Measurements from ENCODE around the gene SLC27A6. TPM values are rescaled to one million over a fixed set of nuclear protein-coding genes. Genes with fewer than 3 reads are reported as not detected.
"Not testable (repeated sequence)": the region's sequence is repeated elsewhere in the genome, so short reads cannot be mapped to it uniquely, and the experiment has no call there.

SLC27A6 gene
- total RNA-seq, 1 experiment from 2014 or later, result 0.26 TPM

DNA sequence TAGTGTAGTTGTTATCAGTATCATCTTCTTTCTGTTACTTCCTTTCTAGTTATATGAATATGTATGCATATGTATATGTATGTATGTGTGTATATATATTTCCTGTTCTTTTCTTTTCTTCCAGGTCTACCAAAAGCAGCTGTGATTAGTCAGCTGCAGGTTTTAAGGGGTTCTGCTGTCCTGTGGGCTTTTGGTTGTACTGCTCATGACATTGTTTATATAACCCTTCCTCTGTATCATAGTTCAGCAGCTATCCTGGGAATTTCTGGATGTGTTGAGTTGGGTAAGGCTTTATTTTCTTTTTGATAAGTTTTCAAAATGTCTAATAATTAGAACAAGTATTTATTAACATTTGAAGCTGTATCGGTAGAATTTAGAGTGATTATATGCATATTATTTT, 23.2 kb downstream of the SLC27A6 start:
- no peak for DNase-seq (ENCODE audit: low read depth)

DNA sequence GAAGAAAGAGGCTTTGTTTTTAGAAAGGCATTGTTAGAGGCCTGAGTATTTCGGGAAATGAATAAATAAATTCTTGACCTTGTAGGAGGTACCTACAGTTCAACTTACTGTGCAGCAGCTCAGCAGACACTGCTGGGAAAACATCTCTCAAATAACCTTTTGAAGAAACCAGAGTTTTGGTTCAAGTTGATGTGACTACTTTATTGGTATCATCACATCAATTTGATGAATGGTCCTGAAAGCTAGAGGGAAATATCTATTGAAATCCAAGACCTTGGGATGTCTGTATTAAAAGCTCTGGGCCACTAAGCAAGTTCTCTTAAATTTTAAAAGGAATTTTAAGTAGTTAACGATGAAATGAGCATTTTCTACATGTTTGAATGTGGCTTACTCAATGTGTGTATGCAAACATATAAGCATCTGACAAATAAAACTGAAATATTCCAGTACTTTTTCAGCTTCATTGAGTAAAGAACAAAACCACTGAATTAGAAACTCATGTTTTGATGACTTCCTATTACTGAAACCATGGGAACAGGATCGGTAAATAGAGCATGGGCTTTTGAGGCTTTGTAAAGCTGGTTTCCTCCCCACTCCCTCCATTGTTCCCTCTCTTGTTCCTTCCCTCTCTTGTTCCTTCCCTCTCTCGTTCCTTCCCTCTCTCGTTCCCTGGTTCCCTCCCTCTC, 36.7 kb downstream of the SLC27A6 start:
- no peak for DNase-seq (ENCODE audit: low read depth)

DNA sequence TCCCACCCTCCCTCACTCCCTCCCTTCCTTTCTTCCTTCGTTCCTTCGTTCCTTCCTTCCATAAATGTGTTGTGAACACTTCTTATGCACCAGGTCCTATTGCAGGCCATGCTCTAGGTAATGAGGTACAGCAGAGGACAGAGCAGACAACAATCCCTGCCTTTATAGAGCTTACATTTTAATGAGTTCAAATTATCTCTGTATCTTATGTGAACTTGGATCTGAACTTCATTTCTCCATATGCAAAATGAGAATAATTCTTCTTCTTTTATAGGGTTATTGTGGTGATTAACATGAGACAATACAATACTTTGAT, 37.2 kb downstream of the SLC27A6 start:
- no peak for DNase-seq (ENCODE audit: low read depth)

- DNase-seq (ENCODE audit: low read depth), result peak; percentile 25
Observed at GRCh38 chr5:129003232-129003631, 37.9 kb downstream of the SLC27A6 start.

- no peak for DNase-seq (ENCODE audit: low read depth)
Observed at GRCh38 chr5:129014185-129014584, 48.9 kb downstream of the SLC27A6 start.

GRCh38 chr5:129018837-129019236, 53.5 kb downstream of the SLC27A6 start:
- no peak for DNase-seq (ENCODE audit: low read depth)

GRCh38 chr5:129019401-129019908, 54.2 kb downstream of the SLC27A6 start:
- no peak for DNase-seq (ENCODE audit: low read depth)

- DNase-seq (ENCODE audit: low read depth), result no peak
Observed at GRCh38 chr5:129020683-129021082, 55.4 kb downstream of the SLC27A6 start.

GRCh38 chr5:129021744-129022143, 56.5 kb downstream of the SLC27A6 start:
- no peak for DNase-seq (ENCODE audit: low read depth)

DNA sequence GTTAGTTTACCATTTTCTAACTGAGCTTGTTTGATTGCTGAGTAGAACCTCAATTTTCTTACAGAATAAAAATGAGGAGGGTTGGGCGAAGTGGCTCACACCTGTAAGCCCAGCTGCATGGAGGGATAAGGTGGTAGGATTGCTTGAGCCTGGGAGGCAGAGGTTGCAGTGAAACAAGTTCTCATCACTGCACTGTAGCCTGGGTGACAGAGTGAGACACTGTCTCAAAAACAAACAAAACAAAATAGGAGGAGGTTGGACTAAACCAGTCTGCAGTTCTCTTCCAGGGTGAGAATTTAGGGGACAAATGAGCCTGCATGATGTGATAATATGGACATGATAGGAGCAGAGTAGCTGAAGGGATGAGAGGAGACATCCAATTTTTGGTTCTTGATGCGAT, 57.3 kb downstream of the SLC27A6 start:
- DNase-seq (ENCODE audit: low read depth), result no peak

DNA sequence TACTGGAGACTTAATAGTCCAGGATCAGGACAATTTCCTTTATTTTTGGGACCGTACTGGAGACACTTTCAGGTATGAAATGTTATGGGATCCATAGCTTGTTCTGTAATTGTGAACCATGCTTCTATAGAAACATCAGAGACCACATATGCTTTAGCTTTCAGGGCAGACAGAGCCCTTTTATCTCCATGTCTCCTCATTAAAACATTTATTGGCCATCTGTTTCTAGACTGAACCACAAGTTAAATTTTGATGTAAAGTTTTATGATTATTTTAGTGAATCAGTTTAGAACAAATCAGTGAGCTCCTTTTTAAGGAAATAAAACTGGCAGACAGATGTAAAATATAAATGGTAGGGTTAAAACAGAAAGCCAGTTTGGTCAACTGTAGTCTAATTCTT, 62.0 kb downstream of the SLC27A6 start:
- no peak for DNase-seq (ENCODE audit: low read depth)

GRCh38 chr5:129031886-129032683, 66.8 kb downstream of the SLC27A6 start:
- DNase-seq (ENCODE audit: low read depth), result no peak

- DNase-seq (ENCODE audit: low read depth), result not testable (repeated sequence)
Observed at GRCh38 chr5:129036257-129036656, 71.0 kb downstream of the SLC27A6 start.

- no peak for DNase-seq (ENCODE audit: low read depth)
Observed at GRCh38 chr5:129041196-129041881, 76.1 kb downstream of the SLC27A6 start.

DNA sequence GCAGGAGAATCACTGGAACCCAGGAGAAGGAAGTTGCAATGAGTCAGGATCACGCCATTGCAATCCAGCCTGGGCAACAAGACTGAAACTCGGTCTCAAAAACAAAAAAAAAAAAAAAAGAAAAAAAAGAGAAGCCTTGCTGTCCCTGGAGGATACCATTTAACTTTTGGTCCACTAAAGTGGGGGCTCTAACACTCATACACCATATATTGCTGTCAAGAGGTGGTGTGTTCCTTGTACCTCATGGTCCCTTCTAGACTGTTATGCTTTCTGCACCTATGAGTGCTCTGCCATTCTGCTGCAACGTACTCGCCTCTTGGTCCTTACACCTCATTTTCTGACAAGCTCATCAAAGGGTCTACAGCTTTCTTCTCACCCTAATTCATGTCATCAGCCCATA, 77.0 kb downstream of the SLC27A6 start:
- DNase-seq (ENCODE audit: low read depth), result no peak

DNA sequence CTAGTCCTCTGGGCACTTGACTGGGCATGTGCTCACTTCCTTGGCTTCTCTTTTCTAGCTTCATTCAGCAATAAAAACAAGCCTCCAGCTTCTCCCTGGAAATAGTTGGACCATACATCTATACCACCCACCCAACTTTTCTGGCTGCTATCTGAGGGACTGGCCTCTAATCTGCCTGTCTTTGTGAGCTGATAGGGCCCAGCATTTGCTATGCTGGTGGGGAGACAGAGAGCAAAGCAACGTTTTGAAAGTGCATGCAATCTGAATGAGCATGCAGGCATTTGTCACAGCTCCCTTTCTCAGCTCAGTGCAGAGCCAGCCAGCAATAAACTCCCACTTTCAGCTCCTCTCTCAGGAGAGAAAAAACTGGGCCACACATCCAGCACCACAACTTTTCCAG, 78.6 kb downstream of the SLC27A6 start:
- no peak for DNase-seq (ENCODE audit: low read depth)

GRCh38 chr5:129046151-129046550, 80.9 kb downstream of the SLC27A6 start:
- DNase-seq (ENCODE audit: low read depth), result peak; percentile 39

- no peak for DNase-seq (ENCODE audit: low read depth)
Observed at GRCh38 chr5:129048509-129048908, 83.2 kb downstream of the SLC27A6 start.

- no peak for DNase-seq (ENCODE audit: low read depth)
Observed at GRCh38 chr5:129049126-129049799, 84.0 kb downstream of the SLC27A6 start.

- DNase-seq (ENCODE audit: low read depth), result no peak
Observed at GRCh38 chr5:129051283-129051682, 86.0 kb downstream of the SLC27A6 start.

- DNase-seq (ENCODE audit: low read depth), result no peak
Observed at GRCh38 chr5:129053438-129053837, 88.2 kb downstream of the SLC27A6 start.

DNA sequence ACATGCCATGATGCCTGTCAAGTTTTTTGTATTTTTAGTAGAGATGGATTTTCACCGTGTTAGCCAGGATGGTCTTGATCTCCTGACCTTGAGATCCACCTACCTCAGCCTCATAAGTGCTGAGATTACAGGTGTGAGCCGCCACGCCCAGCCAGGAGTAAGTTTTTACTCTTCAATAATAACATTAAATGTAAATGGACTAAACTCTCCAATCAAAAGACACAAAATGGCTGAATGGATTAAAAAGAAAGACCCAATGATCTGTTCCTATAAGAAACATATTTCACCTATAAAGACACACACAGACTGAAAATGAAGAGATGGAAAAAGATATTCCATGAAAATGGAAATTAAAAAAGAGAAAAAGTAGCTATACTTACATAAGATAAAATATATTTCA, 92.0 kb downstream of the SLC27A6 start:
- DNase-seq (ENCODE audit: low read depth), result no peak

All from HT1080 (cell line).